HG02938 (cell line): ENCODE results near the gene ACIN1.

Experiments
- ATAC-seq: cut with Tn5 transposase; IDR thresholded peaks from one replicate; pipeline ENCODE4 v1.9.1; 2021; ENCODE audit warnings: mild to moderate bottlenecking, moderate library complexity; ENCODE audit not compliant: unreplicated experiment

Gene ACIN1

GRCh38 chr14:23105348-23105824 is 10.4 kb upstream of the ACIN1 start:
- ATAC-seq, result no peak

- no peak for ATAC-seq
Measured at GRCh38 chr14:23104591-23105347, 9.8 kb upstream of the ACIN1 start, which contains the start of gene CIROP. CIROP (minus strand) TSS chr14:23104989; CDS start chr14:23104920, 69 bp downstream.

- ATAC-seq, result no peak
Measured at GRCh38 chr14:23104070-23104590, 9.2 kb upstream of the ACIN1 start.

- no peak for ATAC-seq
Measured at GRCh38 chr14:23103581-23103980, 8.6 kb upstream of the ACIN1 start.

- no peak for ATAC-seq
Measured at GRCh38 chr14:23102801-23103200, 7.9 kb upstream of the ACIN1 start.

- ATAC-seq, result no peak
Measured at GRCh38 chr14:23101986-23102625, 7.2 kb upstream of the ACIN1 start.

- no peak for ATAC-seq
Measured at GRCh38 chr14:23101213-23101970, 6.5 kb upstream of the ACIN1 start.

GRCh38 chr14:23099212-23099861 is 4.4 kb upstream of the ACIN1 start:
- no peak for ATAC-seq

GRCh38 chr14:23097786-23098185 is 2.9 kb upstream of the ACIN1 start:
- no peak for ATAC-seq

- peak; percentile 92 for ATAC-seq
Measured at GRCh38 chr14:23095196-23096108, 516 bp upstream of the ACIN1 start, which contains the start of gene C14orf119. C14orf119 (plus strand) TSS chr14:23095505; CDS start chr14:23097659, 2,154 bp downstream.

GRCh38 chr14:23093991-23094665 is 808 bp downstream of the ACIN1 start:
- no peak for ATAC-seq

GRCh38 chr14:23093526-23093925 is 1.4 kb downstream of the ACIN1 start:
- no peak for ATAC-seq

- ATAC-seq, result no peak
Measured at GRCh38 chr14:23093104-23093503, 1.8 kb downstream of the ACIN1 start.

- ATAC-seq, result no peak
Measured at GRCh38 chr14:23091294-23092225, 3.4 kb downstream of the ACIN1 start.

- no peak for ATAC-seq
Measured at GRCh38 chr14:23090254-23090636, 4.7 kb downstream of the ACIN1 start.

GRCh38 chr14:23089498-23090253 is 5.3 kb downstream of the ACIN1 start:
- ATAC-seq, result no peak

- no peak for ATAC-seq
Measured at GRCh38 chr14:23086565-23086964, 8.4 kb downstream of the ACIN1 start.
